SW480 (cell line): ENCODE data around the gene UPP1.
A peak's percentile ranks its signal among the peaks of the same experiment; 100 is the strongest.
"Not testable (repeated sequence)": the region's sequence is repeated elsewhere in the genome, so short reads cannot be mapped to it uniquely, and the experiment has no call there.

ENCODE experiments used
- DNase-seq: peaks from one replicate; pipeline ENCODE4 v3.0.0-alpha.2; 2016; ENCODE audit warnings: low spot score

The UPP1 gene

GRCh38 chr7:48111596-48111995, 22.5 kb downstream of the UPP1 start:
- no peak for DNase-seq

DNA sequence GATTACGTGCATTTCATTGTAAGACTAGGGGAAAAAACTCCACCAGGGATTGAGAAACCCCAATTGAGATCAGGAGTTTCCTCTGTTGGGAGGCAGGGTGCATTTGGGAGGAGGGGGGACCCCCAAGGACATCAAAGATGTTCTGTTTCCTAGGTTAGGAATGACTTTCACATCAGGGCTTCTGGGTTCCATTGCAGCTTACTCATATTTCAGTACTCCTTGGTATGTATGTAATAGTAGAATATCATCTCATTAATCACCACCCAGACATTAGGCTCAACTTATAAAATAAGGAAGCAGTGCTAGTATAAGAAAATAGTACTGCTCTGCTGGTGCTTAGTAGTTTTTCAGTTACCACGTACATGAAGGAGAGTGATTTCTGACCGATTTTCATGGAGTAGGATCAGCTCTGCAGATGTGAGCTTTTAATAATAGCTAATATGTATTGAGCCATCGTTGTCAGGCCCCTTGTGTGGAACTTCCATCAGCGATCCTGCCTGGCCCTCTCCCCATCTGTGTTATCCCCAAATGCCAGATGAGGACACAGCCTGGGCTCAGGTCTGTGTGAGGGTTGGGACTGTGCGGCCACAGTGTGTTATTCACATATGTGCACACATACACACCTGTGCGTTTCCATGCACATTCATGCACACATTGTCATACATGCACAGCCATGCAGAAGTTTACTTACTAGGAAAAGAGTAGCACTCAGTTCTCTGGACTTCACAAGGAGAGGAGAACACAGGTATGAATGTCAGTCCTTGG, 23.5 kb downstream of the UPP1 start:
- no peak for DNase-seq

GRCh38 chr7:48113275-48113674, 24.2 kb downstream of the UPP1 start:
- DNase-seq: no peak

- DNase-seq: no peak
These were observed 25.1 kb downstream of the UPP1 start for GRCh38 chr7:48114115-48114514.

GRCh38 chr7:48114589-48114988, 25.5 kb downstream of the UPP1 start:
- no peak for DNase-seq

- no peak for DNase-seq
These were observed 27.0 kb downstream of the UPP1 start for GRCh38 chr7:48116043-48116442.

GRCh38 chr7:48118041-48118440, 29.0 kb downstream of the UPP1 start:
- no peak for DNase-seq

- DNase-seq: not testable (repeated sequence)
These were observed 31.5 kb downstream of the UPP1 start for GRCh38 chr7:48120536-48120935.

DNA sequence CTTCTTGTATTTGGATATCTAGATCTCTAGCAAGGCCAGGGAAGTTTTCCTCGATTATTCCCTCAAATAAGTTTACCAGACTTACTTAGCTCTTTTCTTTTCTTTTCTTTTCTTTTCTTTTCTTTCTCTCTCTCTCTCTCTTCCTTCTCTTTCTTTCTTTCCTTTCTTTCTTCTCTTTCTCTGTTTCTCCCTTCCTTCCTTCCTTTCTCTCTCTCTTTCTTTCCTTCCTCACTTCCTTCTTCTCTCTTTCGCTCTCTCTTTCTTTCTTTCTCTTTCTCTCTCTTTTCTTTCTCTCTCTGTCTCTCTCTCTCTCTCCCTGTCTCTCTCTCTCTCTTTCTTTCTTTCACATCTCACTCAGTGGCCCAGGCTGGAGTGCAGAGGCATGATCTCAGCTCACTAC, 37.0 kb downstream of the UPP1 start:
- DNase-seq: no peak

DNA sequence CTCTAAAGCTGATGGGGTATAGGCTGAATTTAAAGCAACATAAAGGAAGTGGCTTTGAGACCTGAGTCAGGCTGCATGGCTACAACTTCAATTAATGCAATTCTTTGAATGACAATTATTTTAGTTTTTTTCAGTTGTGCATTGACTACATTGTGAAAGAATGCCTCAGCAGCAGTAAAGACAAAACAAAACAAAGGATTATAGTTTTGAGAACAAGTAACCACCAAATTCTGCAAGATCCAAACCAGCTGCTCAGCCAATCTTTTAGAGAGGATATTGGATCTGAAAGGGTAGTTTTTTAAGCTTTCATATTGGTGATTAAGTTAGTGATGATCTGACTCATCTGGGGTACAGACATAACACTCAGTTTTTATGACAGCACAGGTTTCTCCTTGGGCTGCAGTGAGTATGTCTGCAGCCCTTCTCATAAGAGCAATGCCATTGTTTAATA, 41.6 kb downstream of the UPP1 start:
- DNase-seq: no peak

- no peak for DNase-seq
These were observed 43.7 kb downstream of the UPP1 start for GRCh38 chr7:48132792-48133191.

DNA sequence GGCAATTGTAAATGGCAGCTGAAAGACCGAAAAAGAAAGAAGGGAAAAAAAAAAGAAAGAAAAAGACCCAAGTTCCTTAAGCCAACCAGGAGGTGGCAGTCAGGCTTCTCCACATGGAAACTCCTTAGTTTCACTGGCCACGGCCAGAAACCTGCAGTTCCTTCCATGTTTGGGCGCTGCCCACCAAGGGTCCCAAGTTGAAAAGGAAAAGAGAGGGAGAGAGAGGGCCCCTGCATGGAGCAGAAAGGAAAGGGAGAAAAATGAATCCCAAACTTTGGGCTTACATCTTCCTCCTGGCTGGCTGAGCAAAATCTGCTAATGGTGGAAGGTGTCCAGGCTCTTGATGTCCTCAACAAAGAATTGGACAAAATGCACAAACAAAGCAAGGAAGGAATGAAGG, 50.4 kb downstream of the UPP1 start:
- no peak for DNase-seq

DNA sequence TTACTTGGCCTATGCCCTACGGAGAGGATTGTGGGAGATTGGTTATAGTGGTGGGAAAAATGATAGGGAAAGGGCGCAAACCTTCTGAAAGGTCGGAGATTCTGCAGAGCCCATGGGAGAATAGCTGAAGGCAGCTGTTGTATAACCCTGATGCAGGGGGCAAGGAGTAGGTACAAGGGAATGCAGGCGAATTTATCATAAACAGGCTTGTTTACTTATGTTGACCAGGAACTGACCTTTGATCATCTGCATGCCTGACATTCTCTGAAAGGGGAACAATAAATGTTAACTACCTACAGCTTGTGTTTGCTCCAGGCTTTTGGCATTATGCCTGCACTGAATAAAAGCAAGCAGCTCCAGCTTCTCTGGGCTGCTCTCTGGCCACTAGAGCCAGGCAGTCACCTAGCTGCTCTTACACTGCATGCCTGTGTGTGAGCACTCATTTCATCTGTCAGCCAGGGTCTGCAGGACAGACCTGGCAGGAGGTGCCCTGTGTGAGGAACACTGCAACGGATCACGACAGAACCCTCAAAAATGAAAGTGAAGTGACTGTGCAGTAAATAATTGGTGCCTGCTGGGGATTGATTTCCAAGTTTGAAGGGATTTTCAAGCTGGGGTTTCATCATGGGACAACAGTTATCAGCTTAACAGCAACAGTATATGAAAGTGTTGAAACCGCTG, 51.1 kb downstream of the UPP1 start:
- peak; percentile 87 for DNase-seq

- DNase-seq: no peak
These were observed 52.5 kb downstream of the UPP1 start for GRCh38 chr7:48141521-48141920.

GRCh38 chr7:48144291-48144768, 55.3 kb downstream of the UPP1 start:
- peak; percentile 88 for DNase-seq

- DNase-seq: no peak
These were observed 58.1 kb downstream of the UPP1 start for GRCh38 chr7:48147078-48147591.

DNA sequence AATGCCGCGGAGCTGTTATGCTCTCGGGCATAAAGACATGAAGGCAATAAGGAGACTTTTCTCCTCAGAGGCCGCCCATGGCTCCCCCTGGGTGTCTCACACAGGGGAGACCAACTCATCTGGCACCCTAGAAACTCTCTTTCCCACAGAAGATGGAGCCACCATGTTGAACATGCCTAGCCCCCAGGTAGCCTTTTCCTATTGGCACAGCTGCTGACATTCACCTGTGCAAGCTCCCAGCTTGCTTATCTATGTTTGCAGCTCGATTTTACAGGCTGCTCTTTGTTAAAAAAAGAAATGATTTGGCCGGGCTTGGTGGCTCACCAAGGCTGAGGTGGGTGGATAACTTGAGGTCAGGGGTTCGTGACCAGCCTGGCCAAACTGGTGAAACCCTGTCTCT, 58.6 kb downstream of the UPP1 start:
- not testable (repeated sequence) for DNase-seq

GRCh38 chr7:48148311-48148710, 59.2 kb downstream of the UPP1 start:
- DNase-seq: peak; percentile 20

- no peak for DNase-seq
These were observed 60.0 kb downstream of the UPP1 start for GRCh38 chr7:48149058-48149457.

GRCh38 chr7:48150086-48150485, 61.0 kb downstream of the UPP1 start:
- DNase-seq: no peak

- DNase-seq: peak; percentile 69
These were observed 65.8 kb downstream of the UPP1 start for GRCh38 chr7:48154792-48155413.
